ENCODE data around the gene TADA1. TPM values are rescaled to one million over a fixed set of nuclear protein-coding genes. Genes with fewer than 3 reads are reported as not detected.
"Not testable (repeated sequence)": the region's sequence is repeated elsewhere in the genome, so short reads cannot be mapped to it uniquely, and the experiment has no call there.

TADA1 gene
- total RNA-seq, 1 experiment from 2014 or later = 16.0 TPM

DNA sequence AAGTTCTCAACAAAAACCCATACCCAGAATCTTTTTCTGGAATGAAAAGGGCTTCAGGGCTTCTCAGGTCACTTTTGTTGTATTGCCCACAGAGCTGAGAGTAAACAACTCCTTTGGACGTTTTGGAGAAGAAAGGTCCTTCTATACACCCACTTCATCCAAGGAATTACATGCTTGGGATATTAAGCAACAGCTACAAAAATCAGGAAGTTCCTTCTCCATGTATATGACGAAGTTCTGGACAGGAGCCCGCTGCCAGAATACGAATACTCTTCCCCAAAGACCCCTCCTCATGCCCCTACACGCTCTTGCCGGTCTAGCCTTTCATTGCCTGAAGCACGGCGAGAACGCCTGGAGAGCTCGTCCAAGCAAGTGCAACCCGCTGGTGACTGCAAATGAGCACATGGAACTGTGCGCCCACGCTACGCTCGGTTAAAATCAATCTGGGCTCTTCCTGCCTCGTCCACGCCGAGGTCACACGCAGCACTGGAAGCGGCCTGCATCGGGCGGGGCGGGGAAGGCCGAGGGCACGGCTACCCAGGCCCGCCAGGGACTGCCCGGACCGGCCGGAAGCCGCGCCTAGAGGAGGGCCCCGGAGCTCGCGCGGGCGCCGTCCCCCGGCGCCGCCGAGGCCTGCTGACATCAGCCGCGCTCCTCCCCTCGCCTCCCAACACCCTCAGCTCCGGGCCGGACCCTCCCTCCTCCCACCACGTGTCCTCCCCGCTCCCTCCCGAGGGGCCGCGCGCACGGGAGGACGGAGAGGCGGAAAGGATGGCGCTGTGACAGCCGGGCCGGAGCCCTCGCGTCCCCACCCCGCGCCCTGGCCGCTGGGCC lies 37.1 kb downstream of the TADA1 start, which contains the start of gene POGK (continued):
- TF ChIP-seq, protein P1, sequence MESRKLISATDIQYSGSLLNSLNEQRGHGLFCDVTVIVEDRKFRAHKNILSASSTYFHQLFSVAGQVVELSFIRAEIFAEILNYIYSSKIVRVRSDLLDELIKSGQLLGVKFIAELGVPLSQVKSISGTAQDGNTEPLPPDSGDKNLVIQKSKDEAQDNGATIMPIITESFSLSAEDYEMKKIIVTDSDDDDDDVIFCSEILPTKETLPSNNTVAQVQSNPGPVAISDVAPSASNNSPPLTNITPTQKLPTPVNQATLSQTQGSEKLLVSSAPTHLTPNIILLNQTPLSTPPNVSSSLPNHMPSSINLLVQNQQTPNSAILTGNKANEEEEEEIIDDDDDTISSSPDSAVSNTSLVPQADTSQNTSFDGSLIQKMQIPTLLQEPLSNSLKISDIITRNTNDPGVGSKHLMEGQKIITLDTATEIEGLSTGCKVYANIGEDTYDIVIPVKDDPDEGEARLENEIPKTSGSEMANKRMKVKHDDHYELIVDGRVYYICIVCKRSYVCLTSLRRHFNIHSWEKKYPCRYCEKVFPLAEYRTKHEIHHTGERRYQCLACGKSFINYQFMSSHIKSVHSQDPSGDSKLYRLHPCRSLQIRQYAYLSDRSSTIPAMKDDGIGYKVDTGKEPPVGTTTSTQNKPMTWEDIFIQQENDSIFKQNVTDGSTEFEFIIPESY (IDR thresholded peaks at IDR 0.05; ENCODE audit: extremely low read depth, insufficient replicate concordance, low read length) = peak; percentile 30

DNA sequence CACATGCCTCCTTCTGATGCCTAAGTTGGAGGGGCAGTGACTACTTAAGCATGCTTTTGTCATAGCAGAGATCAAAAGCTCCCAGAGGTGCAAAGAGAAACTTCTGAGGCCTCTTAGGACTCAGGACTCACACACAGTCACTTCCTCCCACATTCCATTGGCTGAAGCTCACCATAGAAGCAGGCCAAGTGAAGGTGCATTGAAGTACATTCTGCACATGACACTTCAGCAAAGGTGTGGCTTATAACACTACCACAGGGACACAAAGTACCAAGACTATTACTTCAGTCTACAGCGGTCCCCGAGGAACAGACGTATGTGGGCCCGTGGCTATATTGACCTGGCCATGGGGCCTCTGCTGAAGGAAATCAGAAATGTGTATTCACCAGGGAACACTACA lies 39.3 kb downstream of the TADA1 start:
- no peak overlapping the region for H3K27ac ChIP-seq (ENCODE audit: low read depth, low read length)
- H3K4me3 ChIP-seq (replicated peaks in 1 of 2; ENCODE audit: low read depth in 1 of 2, low read length in 2 of 2) = no peak overlapping the region
- DNase-seq (ENCODE audit: low read depth, low spot score) (no peak), ATAC-seq (no peak)
- H2AFZ ChIP-seq (ENCODE audit: low read depth, low read length, poor library complexity, severe bottlenecking) = no peak overlapping the region
- no peaks in the 10 kb centered on the region for H3K9me3 ChIP-seq (ENCODE audit: control insufficient read depth in 1 of 2, insufficient read depth in 1 of 2, low read depth in 1 of 2, low read length in 2 of 2)
- H3K79me2 ChIP-seq (ENCODE audit: insufficient read depth, low read length) = peaks cover 19% of the 10 kb centered on the region
- ChIA-PET POLR2A (no interaction called here), RAD21 (ENCODE audit: low non-redundant PET in 1 of 2, low total read pairs in 2 of 2, uncharacterized antibody in 2 of 2, unreplicated experiment in 2 of 2) (no interaction called here), CTCF (no interaction called here)
- H3K9me2 ChIP-seq (ENCODE audit: insufficient read depth) = no peaks in the 10 kb centered on the region
- no peak overlapping the region for H3K9ac ChIP-seq (ENCODE audit: low read length)
- H3K4me1 ChIP-seq (ENCODE audit: control insufficient read depth in 1 of 2, insufficient read depth in 2 of 2, low read length in 2 of 2) = peaks cover 6 to 37% of the 10 kb centered on the region in 2 experiments; a peak in 3 of 4 replicates
- TF ChIP-seq ZFX (IDR thresholded peaks at IDR 0.05) = no peak
- no peak for TF ChIP-seq CBX3 (IDR thresholded peaks at IDR 0.05; ENCODE audit: low read depth)
- no peak for TF ChIP-seq POLR2AphosphoS5 (IDR thresholded peaks at IDR 0.05; ENCODE audit: low read depth, low read length)
- no peak for TF ChIP-seq TCF7L2 (IDR thresholded peaks at IDR 0.05; ENCODE audit: borderline replicate concordance, extremely low read depth, insufficient read depth, insufficient read length)
- no peak for TF ChIP-seq FOSL1 (IDR thresholded peaks at IDR 0.05; ENCODE audit: low read depth)
- TF ChIP-seq JUND (IDR thresholded peaks at IDR 0.05) = no peak
- no peak for TF ChIP-seq SP1 (IDR thresholded peaks at IDR 0.05; ENCODE audit: low read depth)
- no peak for TF ChIP-seq SIN3A (IDR thresholded peaks at IDR 0.05; ENCODE audit: low read depth)
- no peak for TF ChIP-seq EZH2phosphoT487 (IDR thresholded peaks at IDR 0.05; ENCODE audit: borderline replicate concordance)
- no peak for TF ChIP-seq ELF1 (IDR thresholded peaks at IDR 0.05; ENCODE audit: borderline replicate concordance, low read depth)
- H3K36me3 ChIP-seq (ENCODE audit: control insufficient read depth in 1 of 2, insufficient read depth in 2 of 2, low read length in 2 of 2) = peaks cover 6 to 10% of the 10 kb centered on the region in 2 experiments; a peak in 2 of 4 replicates
- H3K27me3 ChIP-seq (ENCODE audit: insufficient read depth, low read length) = no peaks in the 10 kb centered on the region
- no peak overlapping the region for H3K4me2 ChIP-seq (ENCODE audit: low read length)
- no peaks in the 10 kb centered on the region for H4K20me1 ChIP-seq (ENCODE audit: insufficient read depth)
- intact Hi-C loops (cut with micrococcal nuclease) = no loop called here
- BruUV-seq (replicated peaks) = no TSS peak

DNA sequence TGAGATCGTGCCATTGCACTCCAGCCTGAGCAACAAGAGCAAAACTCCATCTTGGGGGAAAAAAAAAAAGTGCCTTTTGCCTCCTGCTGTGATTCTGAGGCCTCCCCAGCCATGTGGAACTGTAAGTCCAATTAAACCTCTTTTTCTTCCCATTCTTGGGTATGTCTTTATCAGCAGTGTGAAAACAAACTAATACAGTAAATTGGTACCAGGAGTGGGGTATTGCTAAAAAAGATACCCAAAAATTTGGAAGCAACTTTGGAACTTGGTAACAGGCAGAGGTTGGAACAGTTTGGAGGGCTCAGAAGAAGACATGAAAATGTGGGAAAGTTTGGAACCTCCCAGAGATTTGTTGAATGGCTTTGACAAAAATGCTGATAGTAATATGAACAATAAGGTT lies 46.3 kb downstream of the TADA1 start:
- RAD21 ChIA-PET (ENCODE audit: low non-redundant PET in 1 of 2, low total read pairs in 2 of 2, uncharacterized antibody in 2 of 2, unreplicated experiment in 2 of 2); H3K9me2 ChIP-seq (ENCODE audit: insufficient read depth); H3K4me1 ChIP-seq (ENCODE audit: control insufficient read depth in 1 of 2, insufficient read depth in 2 of 2, low read length in 2 of 2); intact Hi-C loops (cut with micrococcal nuclease); DNase-seq (ENCODE audit: low read depth, low spot score); H2AFZ ChIP-seq (ENCODE audit: low read depth, low read length, poor library complexity, severe bottlenecking); BruUV-seq (replicated peaks); CTCF ChIA-PET; H3K27ac ChIP-seq (ENCODE audit: low read depth, low read length); H3K4me3 ChIP-seq (replicated peaks in 1 of 2; ENCODE audit: low read depth in 1 of 2, low read length in 2 of 2); H3K36me3 ChIP-seq (ENCODE audit: control insufficient read depth in 1 of 2, insufficient read depth in 2 of 2, low read length in 2 of 2); H3K27me3 ChIP-seq (ENCODE audit: insufficient read depth, low read length); ATAC-seq; H3K79me2 ChIP-seq (ENCODE audit: insufficient read depth, low read length); POLR2A ChIA-PET; H3K9ac ChIP-seq (ENCODE audit: low read length); H3K4me2 ChIP-seq (ENCODE audit: low read length); H3K9me3 ChIP-seq (ENCODE audit: control insufficient read depth in 1 of 2, insufficient read depth in 1 of 2, low read depth in 1 of 2, low read length in 2 of 2); H4K20me1 ChIP-seq (ENCODE audit: insufficient read depth): not testable (repeated sequence)
